Sigmoid colon (tissue), 4 donors: ENCODE measurements around the gene ABCG4.

Experiments used
- EP300 ChIP-seq, 4 donors: sonication (generic); formaldehyde crosslinking; IDR thresholded peaks; one replicate each; pipeline ENCODE4 v1.6.1; 2017; ENCODE audit warnings: antibody characterized with exemption in 4 of 4
- POLR2A ChIP-seq, 2 donors: fragments of 450-650 bp; IDR thresholded peaks; one replicate each; pipeline ENCODE4 v1.6.1; 2016; ENCODE audit warnings: antibody characterized with exemption in 2 of 2, mild to moderate bottlenecking in 2 of 2, moderate library complexity in 2 of 2
- POLR2AphosphoS5 ChIP-seq, 4 donors: sonication (generic); formaldehyde crosslinking; IDR thresholded peaks; one replicate each; pipeline ENCODE4 v1.6.1; 2017; ENCODE audit warnings: antibody characterized with exemption in 4 of 4
- TF ChIP-seq, protein P1 (sequence below), 4 experiments: fragments of 450-650 bp in 3 of 4; fragments of 200-600 bp in 1 of 4; IDR thresholded peaks; one replicate each; pipeline ENCODE4 v1.5.1; 2016 to 2019; ENCODE audit warnings: antibody characterized with exemption in 4 of 4, mild to moderate bottlenecking in 3 of 4, moderate library complexity in 2 of 4

DNA sequence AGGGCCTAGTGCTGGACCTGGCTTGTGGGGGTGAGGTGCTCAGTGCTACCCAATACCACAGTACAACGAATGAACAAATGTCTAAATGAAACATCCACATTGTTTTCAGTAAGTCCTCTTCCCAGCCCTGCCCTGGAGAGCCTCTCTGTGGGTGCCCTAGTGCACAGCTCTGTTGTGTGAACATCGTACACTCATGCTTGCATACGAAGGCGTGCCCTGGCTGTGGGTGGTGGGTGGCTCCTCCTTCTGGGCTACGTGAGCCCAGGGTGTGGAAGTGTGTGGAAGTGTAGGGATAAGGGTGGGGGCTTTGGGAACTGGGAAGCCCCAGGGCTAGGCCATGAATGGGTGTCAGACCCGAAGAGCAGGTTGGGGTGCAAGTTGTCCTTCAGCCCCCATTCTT lies 19.1 kb downstream of the ABCG4 start:
- TF ChIP-seq, protein P1, sequence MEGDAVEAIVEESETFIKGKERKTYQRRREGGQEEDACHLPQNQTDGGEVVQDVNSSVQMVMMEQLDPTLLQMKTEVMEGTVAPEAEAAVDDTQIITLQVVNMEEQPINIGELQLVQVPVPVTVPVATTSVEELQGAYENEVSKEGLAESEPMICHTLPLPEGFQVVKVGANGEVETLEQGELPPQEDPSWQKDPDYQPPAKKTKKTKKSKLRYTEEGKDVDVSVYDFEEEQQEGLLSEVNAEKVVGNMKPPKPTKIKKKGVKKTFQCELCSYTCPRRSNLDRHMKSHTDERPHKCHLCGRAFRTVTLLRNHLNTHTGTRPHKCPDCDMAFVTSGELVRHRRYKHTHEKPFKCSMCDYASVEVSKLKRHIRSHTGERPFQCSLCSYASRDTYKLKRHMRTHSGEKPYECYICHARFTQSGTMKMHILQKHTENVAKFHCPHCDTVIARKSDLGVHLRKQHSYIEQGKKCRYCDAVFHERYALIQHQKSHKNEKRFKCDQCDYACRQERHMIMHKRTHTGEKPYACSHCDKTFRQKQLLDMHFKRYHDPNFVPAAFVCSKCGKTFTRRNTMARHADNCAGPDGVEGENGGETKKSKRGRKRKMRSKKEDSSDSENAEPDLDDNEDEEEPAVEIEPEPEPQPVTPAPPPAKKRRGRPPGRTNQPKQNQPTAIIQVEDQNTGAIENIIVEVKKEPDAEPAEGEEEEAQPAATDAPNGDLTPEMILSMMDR (IDR thresholded peaks at IDR 0.05) = no peak
- TF ChIP-seq EP300 (IDR thresholded peaks at IDR 0.05) (no peak), POLR2A (IDR thresholded peaks at IDR 0.05) (no peak), POLR2AphosphoS5 (IDR thresholded peaks at IDR 0.05) (no peak)
